IMR-90 (cell line): ENCODE measurements around the gene STEAP3. TPM values are rescaled to one million over a fixed set of nuclear protein-coding genes. Genes with fewer than 3 reads are reported as not detected.

ENCODE experiments used
- ATAC-seq: fragments of 200-7000 bp; cut with Tn5 transposase; 2 replicates; pipeline ENCODE4 v1.9.1; 2020; ENCODE audit warnings: low read depth, mild to moderate bottlenecking, moderate library complexity
- BruUV-seq: library from RNA; stranded (reverse); fragments of 400-500 nt; replicated peaks from 2 replicates; lab custom pipeline; 2021; lab: Mats Ljungman, UMichigan
- CTCF ChIA-PET: fragments of 300-600 bp; formaldehyde crosslinking; extraction: SDS; loops from one replicate; lab custom pipeline; 2021; ENCODE audit warnings: antibody characterized with exemption; lab: Yijun Ruan, JAX
- POLR2A ChIA-PET: fragments of 300-600 bp; sonication (Branson Sonifier 250); formaldehyde crosslinking; loops from one replicate; lab custom pipeline; 2022; ENCODE audit warnings: antibody characterized with exemption; ENCODE audit not compliant: unreplicated experiment; lab: Charles Lee
- DNase-seq: peaks from one replicate; pipeline ENCODE4 v3.0.0; 2013
- H2AFZ ChIP-seq: replicated peaks from 2 replicates; pipeline ENCODE3; 2013; ENCODE audit warnings: low read length, mild to moderate bottlenecking; ENCODE audit not compliant: poor library complexity
- H2AK5ac ChIP-seq: 2 replicates; pipeline ENCODE4 v1.6.1; 2013; ENCODE audit warnings: low read depth, low read length, inconsistent platforms
- H2AK9ac ChIP-seq: replicated peaks from 2 replicates; pipeline ENCODE3; 2013; ENCODE audit warnings: mild to moderate bottlenecking, low read depth, low read length, moderate library complexity; ENCODE audit not compliant: poor library complexity
- H2BK120ac ChIP-seq: 2 replicates; pipeline ENCODE4 v1.6.1; 2013; ENCODE audit warnings: low read depth, low read length, inconsistent platforms
- H2BK15ac ChIP-seq: 3 replicates; pipeline ENCODE4 v1.6.1; 2013; ENCODE audit warnings: low read depth, low read length, inconsistent platforms
- H2BK20ac ChIP-seq: 2 replicates; pipeline ENCODE4 v1.6.1; 2013; ENCODE audit warnings: low read depth, mild to moderate bottlenecking, inconsistent platforms, low read length, moderate library complexity
- H2BK5ac ChIP-seq: 2 replicates; pipeline ENCODE4 v1.6.1; 2013; ENCODE audit warnings: mild to moderate bottlenecking, low read depth, low read length, inconsistent platforms; ENCODE audit not compliant: poor library complexity, severe bottlenecking
- H3K14ac ChIP-seq: replicated peaks from 2 replicates; pipeline ENCODE4 v1.6.1; 2013; ENCODE audit warnings: low read depth, low read length, inconsistent platforms
- H3K18ac ChIP-seq: 2 replicates; pipeline ENCODE4 v1.6.1; 2013; ENCODE audit warnings: low read depth, low read length, control low read depth
- H3K23ac ChIP-seq: 2 replicates; pipeline ENCODE4 v1.6.1; 2013; ENCODE audit warnings: low read depth, low read length, inconsistent platforms
- H3K27ac ChIP-seq: 2 replicates; pipeline ENCODE4 v1.5.1; 2013; ENCODE audit warnings: mild to moderate bottlenecking, control low read depth, low read length; ENCODE audit not compliant: insufficient read depth
- H3K27me3 ChIP-seq: 2 replicates; pipeline ENCODE4 v1.6.1; 2013; ENCODE audit warnings: low read length; ENCODE audit not compliant: control insufficient read depth, insufficient read depth
- H3K36me3 ChIP-seq: 2 replicates; pipeline ENCODE4 v1.6.1; 2013; ENCODE audit warnings: low read length, mixed read lengths; ENCODE audit not compliant: control insufficient read depth, insufficient read depth
- H3K4ac ChIP-seq: 2 replicates; pipeline ENCODE4 v1.6.1; 2013; ENCODE audit warnings: low read depth, low read length, inconsistent platforms
- H3K4me1 ChIP-seq: 2 replicates; pipeline ENCODE4 v1.6.1; 2013; ENCODE audit warnings: low read length, mixed read lengths; ENCODE audit not compliant: control insufficient read depth, insufficient read depth
- H3K4me2 ChIP-seq: 2 replicates; pipeline ENCODE4 v1.6.1; 2013; ENCODE audit warnings: low read depth, mild to moderate bottlenecking, control low read depth, low read length, moderate library complexity
- H3K4me3 ChIP-seq: 2 replicates; pipeline ENCODE4 v1.5.1; 2013; ENCODE audit warnings: low read depth, mild to moderate bottlenecking, control low read depth, low read length, moderate library complexity; ENCODE audit not compliant: insufficient read depth
- H3K56ac ChIP-seq: 2 replicates; pipeline ENCODE4 v1.6.1; 2013; ENCODE audit warnings: low read length, inconsistent platforms; ENCODE audit not compliant: insufficient read depth; ENCODE audit errors: extremely low read depth
- H3K79me1 ChIP-seq, 2 experiments: 2 replicates each; pipeline ENCODE4 v1.6.1; 2013; ENCODE audit warnings: low read length in 2 of 2, inconsistent platforms in 1 of 2, low read depth in 1 of 2
- H3K9ac ChIP-seq: 2 replicates; pipeline ENCODE4 v1.6.1; 2013; ENCODE audit warnings: low read depth, low read length, control low read depth
- H3K9me1 ChIP-seq: 2 replicates; pipeline ENCODE4 v1.6.1; 2013; ENCODE audit warnings: low read length, inconsistent platforms; ENCODE audit not compliant: insufficient read depth
- H3K9me3 ChIP-seq: 2 replicates; pipeline ENCODE4 v1.6.1; 2013; ENCODE audit warnings: low read length; ENCODE audit not compliant: control insufficient read depth, insufficient read depth
- H4K20me1 ChIP-seq: 2 replicates; pipeline ENCODE4 v1.6.1; 2013; ENCODE audit warnings: low read length, inconsistent platforms; ENCODE audit not compliant: insufficient read depth
- H4K5ac ChIP-seq: 2 replicates; pipeline ENCODE4 v1.6.1; 2013; ENCODE audit warnings: mild to moderate bottlenecking, low read depth, low read length, control low read depth
- H4K8ac ChIP-seq, 2 experiments: 2 replicates each; pipeline ENCODE4 v1.6.1; 2013; ENCODE audit warnings: low read depth in 2 of 2, low read length in 2 of 2, control low read depth in 1 of 2, inconsistent platforms in 1 of 2
- H4K91ac ChIP-seq: 2 replicates; pipeline ENCODE4 v1.6.1; 2013; ENCODE audit warnings: low read depth, low read length, inconsistent platforms; ENCODE audit not compliant: insufficient read depth
- CEBPB ChIP-seq: IDR thresholded peaks from 2 replicates; pipeline ENCODE4 v1.6.1; 2012; ENCODE audit warnings: low read depth, low read length, improper control_type of control experiment
- CTCF ChIP-seq: conservative IDR thresholded peaks from 2 replicates; pipeline ENCODE4 v1.5.1; 2012; ENCODE audit warnings: mild to moderate bottlenecking, low read depth, low read length, improper control_type of control experiment
- ELK1 ChIP-seq: fragments of 150-350 bp; IDR thresholded peaks from 2 replicates; pipeline ENCODE4 v1.6.1; 2016; ENCODE audit warnings: low read depth, mild to moderate bottlenecking, low read length, moderate library complexity, borderline replicate concordance
- MAFK ChIP-seq: IDR thresholded peaks from 2 replicates; pipeline ENCODE4 v1.6.1; 2012; ENCODE audit warnings: low read depth, low read length, improper control_type of control experiment
- POLR2A ChIP-seq: IDR thresholded peaks from 2 replicates; pipeline ENCODE4 v1.6.1; 2012; ENCODE audit warnings: mild to moderate bottlenecking, low read depth, low read length
- RAD21 ChIP-seq: IDR thresholded peaks from 2 replicates; pipeline ENCODE4 v1.6.1; 2012; ENCODE audit warnings: low read length, improper control_type of control experiment
- RCOR1 ChIP-seq: IDR thresholded peaks from 2 replicates; pipeline ENCODE4 v1.6.1; 2012; ENCODE audit warnings: mild to moderate bottlenecking, low read length, improper control_type of control experiment; ENCODE audit not compliant: insufficient replicate concordance
- WGBS, 2 experiments: methylation state at CpG; one replicate each; pipeline versions ENCODE4 v1.1.5 to v1.1.7; 2013; ENCODE audit warnings: missing lambda C conversion rate in 2 of 2; ENCODE audit not compliant: insufficient read length in 1 of 2; ENCODE audit errors: extremely low coverage in 2 of 2; 5-methylcytosine and 5-hydroxymethylcytosine counted together
- dilution Hi-C: fragments of 300-500 bp; cut with HindIII; formaldehyde crosslinking; loops from one replicate; pipeline ENCODE4 v1.14.3; 2018; ENCODE audit warnings: low sequenced_read_pairs; ENCODE audit not compliant: unreplicated experiment
- in situ Hi-C: fragments of 300-500 bp; cut with MboI; formaldehyde crosslinking; loops from 3 replicates; pipeline ENCODE4 v1.14.3; 2019; ENCODE audit warnings: low sequenced_read_pairs, inconsistent platforms, mixed read lengths
- intact Hi-C: fragments of 100-400 bp; cut with micrococcal nuclease; formaldehyde crosslinking; loops from 2 replicates; pipeline ENCODE4 v1.10.0; 2022
- polyA plus RNA-seq, 3 experiments: library from polyadenylated mRNA; depleted of rRNA; stranded (reverse); fragments of >200 nt; gene quantifications; 2 replicates each; pipeline ENCODE4 v1.2.3, GENCODE V29; 2012; ENCODE audit warnings: low replicate concordance in 1 of 3
- total RNA-seq: library from RNA; depleted of rRNA; stranded (reverse); fragments of >200 nt; gene quantifications from 2 replicates; pipeline ENCODE4 v1.2.3, GENCODE V29; 2012

STEAP3 gene
- total and polyA plus RNA-seq, 2 of the 4 experiments (the other 2 are of a cell fraction) = 19.4 to 43.9 TPM

GRCh38 chr2:119295688-119296375 lies 72.2 kb downstream of the STEAP3 start:
- no peak for TF ChIP-seq ELK1
- no peak for TF ChIP-seq CEBPB
- no peak for TF ChIP-seq MAFK
- no peak for TF ChIP-seq RAD21
- TF ChIP-seq CTCF = no peak
- TF ChIP-seq POLR2A = no peak
- TF ChIP-seq RCOR1 = no peak
- Histone ChIP-seq H3K23ac (no peak overlapping the region), H2BK20ac (no peak overlapping the region), H3K27me3 (no peaks in the 10 kb centered on the region), H2BK5ac (no peak overlapping the region), H4K91ac (no peak overlapping the region), H3K56ac (no peak overlapping the region), H2AK9ac (no peak overlapping the region), H3K4ac (no peak overlapping the region), H3K4me1 (no peaks in the 10 kb centered on the region), H4K8ac (no peak overlapping the region), H4K5ac (no peak overlapping the region), H3K9me3 (no peaks in the 10 kb centered on the region), H2AK5ac (no peak overlapping the region), H3K79me1 (no peaks in the 10 kb centered on the region), H3K36me3 (no peaks in the 10 kb centered on the region), H3K4me3 (no peak overlapping the region), H2BK120ac (no peak overlapping the region), H2AFZ (no peak overlapping the region), H3K14ac (no peak overlapping the region), H4K20me1 (no peaks in the 10 kb centered on the region), H3K27ac (no peak overlapping the region), H3K4me2 (no peak overlapping the region), H3K18ac (no peak overlapping the region), H3K9ac (no peak overlapping the region), H2BK15ac (no peak overlapping the region), H3K9me1 (no peaks in the 10 kb centered on the region)
- no peak for DNase-seq
- CTCF ChIA-PET = no interaction called here
- dilution Hi-C loops = no loop called here
- POLR2A ChIA-PET = no interaction called here
- BruUV-seq = no TSS peak
- no peak for ATAC-seq
- in situ Hi-C loops = no loop called here
- WGBS, 2 experiments = 55% methylated on average over 2 of the region's 10 CpGs; no CpG with 5 or more reads in 1 of the 2 experiments
- intact Hi-C loops = no loop called here
